ENCODE measurements around the gene EIF2S2. TPM values are rescaled to one million over a fixed set of nuclear protein-coding genes. Genes with fewer than 3 reads are reported as not detected.
"Not testable (repeated sequence)": the region's sequence is repeated elsewhere in the genome, so short reads cannot be mapped to it uniquely, and the experiment has no call there.

The EIF2S2 gene
- total RNA-seq, result 65.3 TPM

DNA sequence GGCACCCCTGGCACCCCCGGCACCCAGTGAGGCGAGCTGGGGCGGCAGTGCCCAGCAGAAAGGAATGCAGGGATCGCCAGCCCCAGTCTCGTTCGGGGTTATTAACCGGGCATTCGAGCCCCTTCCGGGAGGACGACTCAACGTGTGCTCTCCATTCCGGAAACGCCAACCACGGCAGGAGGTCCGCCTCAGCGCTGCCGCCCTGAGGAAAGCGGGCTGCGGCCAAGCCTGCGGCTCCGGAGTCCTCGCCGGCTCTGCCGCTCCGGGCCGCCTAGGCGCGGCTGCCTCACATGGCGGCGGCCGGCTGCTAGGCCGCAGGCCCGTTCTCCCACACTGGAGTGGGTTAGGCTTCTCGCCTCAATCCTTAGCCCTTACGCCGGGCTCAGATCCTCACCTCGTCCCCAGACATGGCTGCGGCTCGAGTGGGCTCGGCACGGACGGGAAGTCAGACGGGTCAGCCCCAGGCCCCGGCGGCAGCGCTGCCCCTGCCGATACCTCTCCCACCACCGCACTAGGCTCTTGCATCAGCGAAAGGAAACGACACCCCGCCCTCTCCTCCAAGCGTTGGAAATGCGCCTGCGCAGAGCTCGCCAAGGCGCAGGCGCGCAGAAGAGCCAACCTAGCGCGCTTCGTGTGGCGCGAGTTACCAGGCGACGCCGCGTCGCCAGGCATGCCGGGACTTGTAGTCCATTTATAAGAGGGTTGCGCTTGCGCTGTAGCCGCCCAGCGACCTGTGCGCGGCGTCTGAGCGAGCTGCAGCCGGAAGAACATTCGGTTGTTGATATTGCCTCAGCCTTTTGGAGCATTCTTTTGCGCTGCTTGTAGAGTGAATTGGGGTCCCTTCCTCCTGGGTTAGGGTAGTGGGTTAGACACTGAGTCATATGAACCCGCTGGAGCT is at the start of gene EIF2S2:
Gene EIF2S2 (minus strand): TSS at position 542 of the 898 bp plus-strand sequence. CDS start 133 bp downstream, at position 409.
- DNase-seq (ENCODE audit: low spot score), result peak; percentile 97

GRCh38 chr20:34157697-34158096 is 45.7 kb upstream of the EIF2S2 start:
- DNase-seq (ENCODE audit: low spot score), result not testable (repeated sequence)

GRCh38 chr20:34155836-34156235 is 43.8 kb upstream of the EIF2S2 start:
- no peak for DNase-seq (ENCODE audit: low spot score)

GRCh38 chr20:34153169-34153568 is 41.1 kb upstream of the EIF2S2 start:
- not testable (repeated sequence) for DNase-seq (ENCODE audit: low spot score)

DNA sequence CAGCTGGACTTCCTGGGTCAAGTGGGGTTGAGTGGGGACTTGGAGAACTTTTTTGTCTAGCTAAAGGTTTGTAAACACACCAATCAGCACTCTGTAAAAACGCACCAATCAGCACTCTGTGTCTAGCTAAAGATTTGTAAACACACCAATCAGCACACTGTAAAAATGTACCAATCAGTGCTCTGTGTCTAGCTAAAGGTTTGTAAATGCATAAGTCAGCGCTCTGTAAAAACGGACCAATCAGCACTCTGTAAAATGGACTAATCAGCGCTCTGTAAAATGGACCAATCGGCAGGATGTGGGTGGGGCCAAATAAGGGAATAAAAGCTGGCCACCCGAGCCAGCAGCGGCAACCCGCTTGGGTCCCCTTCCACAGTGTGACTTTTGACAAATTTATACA is 40.0 kb upstream of the EIF2S2 start:
- not testable (repeated sequence) for DNase-seq (ENCODE audit: low spot score)

DNA sequence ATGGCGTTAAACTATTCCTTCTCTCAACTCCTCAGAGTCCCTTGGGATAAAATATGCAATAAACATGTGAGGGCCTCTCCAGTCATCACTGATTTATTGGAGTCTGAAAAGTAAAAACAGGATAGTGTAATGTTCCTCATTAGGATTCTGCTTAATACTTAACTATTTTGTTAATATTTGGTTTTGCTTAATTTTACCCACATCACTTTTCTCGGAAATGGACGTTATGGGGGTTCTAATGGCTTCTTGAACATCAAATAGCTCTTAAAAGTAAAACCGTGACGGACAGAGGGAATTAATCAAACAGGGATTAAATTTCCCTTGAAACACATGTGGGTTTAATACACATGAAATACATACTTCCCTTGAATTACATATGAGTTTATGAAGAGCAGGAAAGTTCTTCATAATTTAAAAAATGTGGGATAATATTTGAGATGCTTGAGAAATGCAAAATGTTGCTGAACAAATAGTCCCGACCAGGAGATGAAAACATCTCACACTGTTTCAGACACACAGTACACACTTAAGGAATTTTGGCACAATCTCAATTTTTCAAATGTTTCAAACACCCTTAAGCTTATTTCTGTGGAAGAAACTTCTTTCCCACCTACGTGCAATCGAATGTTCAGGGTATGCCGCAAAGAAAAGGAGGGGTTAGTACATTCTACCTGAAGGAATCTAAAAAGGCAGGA is 38.4 kb upstream of the EIF2S2 start:
- no peak for DNase-seq (ENCODE audit: low spot score)

- no peak for DNase-seq (ENCODE audit: low spot score)
These were observed 33.3 kb upstream of the EIF2S2 start for GRCh38 chr20:34145280-34145819.

DNA sequence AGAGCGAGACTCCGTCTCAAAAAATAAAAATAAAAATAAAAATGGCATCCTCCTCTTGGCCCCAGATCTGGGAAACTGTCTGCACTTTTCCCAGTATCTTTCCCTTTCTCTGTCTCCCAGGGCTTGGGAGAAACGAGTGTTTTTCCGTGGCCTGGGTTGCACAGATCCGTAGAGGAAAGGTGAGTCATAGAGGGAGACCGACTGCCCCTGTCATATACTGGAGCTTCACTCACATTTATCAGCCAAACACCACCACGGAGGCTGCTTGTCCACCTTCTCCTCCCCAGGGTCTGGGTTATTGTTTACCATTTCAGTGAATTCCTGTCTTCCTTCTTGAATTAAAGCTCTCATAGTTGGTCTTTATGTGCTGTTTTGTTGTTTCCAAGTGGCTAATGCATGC is 31.9 kb upstream of the EIF2S2 start:
- DNase-seq (ENCODE audit: low spot score), result no peak

DNA sequence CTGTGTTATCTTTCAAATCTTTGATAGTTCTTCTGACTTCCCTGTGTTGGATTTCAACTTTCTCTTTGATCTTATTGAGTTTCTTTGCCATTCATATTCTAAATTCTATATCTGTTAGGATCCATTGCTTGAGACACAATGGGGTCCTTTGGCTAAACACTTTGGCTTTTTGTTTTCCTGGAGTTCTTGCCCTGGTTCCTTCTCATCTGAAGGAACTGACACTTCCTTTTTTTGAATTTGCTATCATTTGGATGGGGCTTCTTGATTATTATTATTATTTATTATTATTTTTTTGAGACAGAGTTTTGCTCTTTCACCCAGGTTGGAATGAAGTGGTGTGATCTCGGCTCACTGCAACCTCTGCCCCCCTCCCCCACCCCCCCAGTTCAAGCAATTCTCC is 30.1 kb upstream of the EIF2S2 start:
- no peak for DNase-seq (ENCODE audit: low spot score)

DNA sequence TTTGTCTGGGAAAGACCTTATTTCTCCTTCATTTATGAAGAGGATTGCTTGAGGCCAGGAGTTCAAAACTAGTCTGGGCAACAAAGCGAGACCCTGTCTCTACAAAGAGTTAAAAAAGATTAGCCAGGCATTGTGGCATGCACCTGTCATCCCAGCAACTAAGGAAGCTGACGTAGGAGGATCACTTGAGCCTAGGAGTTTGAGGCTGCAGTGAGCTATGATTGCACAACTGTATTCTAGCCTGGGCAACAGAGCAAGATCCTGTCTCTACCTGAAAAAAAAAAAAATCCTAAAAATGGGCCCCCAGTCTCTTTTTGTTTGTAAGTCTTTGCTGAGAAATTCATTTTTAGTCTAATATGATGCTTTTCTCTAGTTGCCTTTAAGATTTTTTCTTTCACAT is 29.2 kb upstream of the EIF2S2 start:
- DNase-seq (ENCODE audit: low spot score), result no peak

DNA sequence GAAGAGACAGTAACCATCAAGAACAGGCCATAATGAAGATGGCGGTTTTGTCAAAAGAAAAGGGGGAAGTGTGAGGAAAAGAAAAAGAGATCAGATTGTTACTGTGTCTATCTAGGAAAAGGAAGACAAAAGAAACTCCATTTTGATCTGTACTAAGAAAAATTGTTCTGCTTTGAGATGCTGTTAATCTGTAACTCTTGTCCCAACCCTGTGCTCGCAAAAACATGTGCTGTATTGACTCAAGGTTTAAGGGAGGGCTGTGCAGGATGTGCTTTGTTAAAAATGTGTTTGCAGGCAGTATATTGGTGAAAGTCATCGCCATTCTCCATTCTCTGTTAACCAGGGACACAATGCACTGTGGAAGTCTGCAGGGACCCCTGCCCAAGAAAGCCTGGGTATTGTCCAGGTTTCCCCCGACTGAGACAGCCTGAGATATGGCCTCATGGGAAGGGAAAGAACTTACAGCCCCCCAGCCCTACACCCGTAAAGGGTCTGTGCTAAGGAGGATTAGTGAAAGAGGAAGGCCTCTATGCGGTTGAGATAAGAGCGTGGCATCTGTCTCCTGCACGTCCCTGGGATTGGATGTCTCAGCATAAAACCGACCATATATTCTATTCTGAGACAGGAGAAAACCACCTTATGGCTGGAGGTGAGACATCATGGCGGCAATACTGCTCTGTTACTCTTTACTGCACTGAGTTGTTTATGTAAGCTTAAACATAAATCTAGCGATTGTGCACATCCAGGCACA is 23.7 kb upstream of the EIF2S2 start:
- not testable (repeated sequence) for DNase-seq (ENCODE audit: low spot score)

DNA sequence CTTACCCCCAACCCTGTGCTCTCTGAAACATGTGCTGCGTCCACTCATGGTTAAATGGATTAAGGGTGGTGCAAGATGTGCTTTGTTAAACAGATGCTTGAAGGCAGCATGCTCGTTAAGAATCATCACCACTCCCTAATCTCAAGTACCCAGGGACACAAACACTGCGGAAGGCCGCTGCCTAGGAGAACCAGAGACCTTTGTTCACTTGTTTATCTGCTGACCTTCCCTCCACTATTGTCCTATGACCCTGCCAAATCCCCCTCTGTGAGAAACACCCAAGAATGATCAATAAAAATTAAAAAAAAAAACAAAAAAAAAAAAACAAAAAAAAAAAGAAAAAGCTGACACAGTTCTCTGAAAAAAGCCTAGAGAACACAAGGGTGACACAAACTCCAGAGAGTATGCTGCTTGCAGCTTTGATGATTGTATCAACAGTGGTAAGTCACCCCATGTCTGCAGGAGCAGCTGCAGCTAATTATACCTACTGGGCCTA is 21.4 kb upstream of the EIF2S2 start:
- not testable (repeated sequence) for DNase-seq (ENCODE audit: low spot score)

GRCh38 chr20:34132943-34133342 is 20.9 kb upstream of the EIF2S2 start:
- DNase-seq (ENCODE audit: low spot score), result not testable (repeated sequence)

DNA sequence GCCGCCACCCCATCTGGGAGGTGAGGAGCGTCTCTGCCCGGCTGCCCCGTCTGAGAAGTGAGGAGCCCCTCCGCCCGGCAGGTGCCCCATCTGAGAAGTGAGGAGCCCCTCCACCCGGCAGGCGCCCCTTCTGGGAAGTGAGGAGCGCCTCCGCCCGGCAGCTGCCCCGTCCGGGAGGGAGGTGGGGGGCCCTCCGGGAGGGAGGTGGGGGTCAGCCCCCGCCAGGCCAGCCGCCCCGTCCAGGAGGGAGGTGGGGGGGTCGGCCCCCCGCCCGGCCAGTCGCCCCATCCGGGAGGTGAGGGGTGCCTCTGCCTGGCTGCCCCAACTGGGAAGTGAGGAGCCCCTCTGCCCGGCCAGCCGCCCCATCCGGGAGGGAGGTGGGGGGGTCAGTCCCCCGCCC is 20.4 kb upstream of the EIF2S2 start:
- not testable (repeated sequence) for DNase-seq (ENCODE audit: low spot score)

GRCh38 chr20:34131491-34131890 is 19.4 kb upstream of the EIF2S2 start:
- DNase-seq (ENCODE audit: low spot score), result no peak

DNA sequence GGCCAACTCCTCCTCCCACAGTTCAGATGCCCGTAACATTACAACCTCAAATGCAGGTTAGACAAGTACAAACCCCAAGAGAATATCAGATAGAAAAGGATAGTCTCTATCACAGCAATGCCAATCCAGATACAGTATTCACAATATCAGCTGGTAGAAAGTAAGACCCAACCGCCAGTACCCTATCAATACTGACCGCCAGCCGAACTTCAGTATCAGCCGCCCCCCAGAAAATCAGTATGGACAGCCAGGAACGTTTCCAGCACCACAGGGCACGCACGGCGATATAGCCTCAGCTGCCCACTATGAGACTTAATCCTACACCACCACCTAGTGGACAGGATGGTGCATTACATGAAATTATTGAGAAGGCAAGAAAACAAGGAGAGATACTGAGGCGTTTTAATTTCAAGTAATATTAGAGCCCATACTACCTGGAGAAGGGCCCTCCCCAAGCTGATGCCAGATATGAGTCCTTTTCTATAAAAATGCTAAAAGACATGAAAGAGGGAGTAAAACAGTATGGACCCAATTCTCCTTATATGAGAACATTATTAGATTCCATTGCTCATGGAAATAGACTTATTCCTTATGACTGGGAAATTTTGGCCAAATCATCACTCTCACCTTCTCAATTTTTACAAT is 17.6 kb upstream of the EIF2S2 start:
- peak; percentile 72 for DNase-seq (ENCODE audit: low spot score)

GRCh38 chr20:34127792-34128191 is 15.7 kb upstream of the EIF2S2 start:
- DNase-seq (ENCODE audit: low spot score), result no peak

DNA sequence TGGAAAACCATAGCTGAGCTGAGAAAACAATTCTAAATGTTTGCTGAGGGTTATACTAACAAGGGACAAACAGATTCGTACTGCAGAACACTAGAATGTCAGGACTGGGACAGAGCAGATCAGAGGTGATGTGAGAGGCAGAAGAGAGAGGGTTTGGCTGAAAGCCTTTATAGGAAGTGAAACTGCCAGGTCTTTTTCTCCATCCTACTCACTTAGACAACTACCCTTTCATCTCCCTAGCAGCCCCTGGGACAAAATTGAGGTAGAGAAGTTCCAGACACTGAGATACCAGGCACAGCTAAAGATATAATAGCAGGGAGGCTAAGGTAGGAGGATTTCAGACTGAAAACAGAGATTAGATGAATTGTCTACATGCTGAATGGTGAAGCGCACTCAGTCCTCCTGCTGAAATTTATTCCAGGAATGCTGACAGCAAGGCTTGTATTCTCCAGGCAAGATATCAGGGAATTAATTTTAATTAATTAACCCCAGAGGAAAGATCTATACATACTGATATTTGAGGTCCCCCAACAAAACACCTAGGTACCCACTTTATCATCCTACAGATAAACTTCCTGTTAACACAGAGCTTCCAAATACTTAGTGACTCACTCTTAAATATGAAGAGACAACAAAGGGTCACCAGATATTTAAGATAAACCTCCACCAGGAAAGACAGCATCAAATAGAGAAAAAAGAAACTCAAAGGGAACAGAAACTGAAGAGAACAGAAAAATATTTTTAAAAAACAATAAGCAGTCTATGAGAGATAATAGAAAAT is 12.6 kb upstream of the EIF2S2 start:
- DNase-seq (ENCODE audit: low spot score), result no peak

DNA sequence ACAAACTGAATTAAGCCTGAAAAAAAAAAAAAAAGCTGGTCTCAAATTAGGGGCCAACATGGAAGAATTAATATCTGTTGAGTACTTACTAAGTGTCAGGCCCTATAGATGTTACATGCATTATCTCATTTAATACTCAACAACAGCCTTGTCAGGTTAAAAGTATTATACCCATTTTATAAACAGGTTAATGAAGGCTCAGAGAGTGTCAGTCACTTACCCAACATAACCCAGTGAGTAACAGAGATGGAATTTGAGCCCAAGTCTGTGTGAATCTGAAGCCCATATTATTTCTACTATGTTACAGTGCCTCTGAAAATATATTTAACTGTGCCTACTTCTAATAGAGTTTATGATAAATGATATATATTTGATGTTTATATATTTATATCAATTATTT is 11.3 kb upstream of the EIF2S2 start:
- DNase-seq (ENCODE audit: low spot score), result no peak

DNA sequence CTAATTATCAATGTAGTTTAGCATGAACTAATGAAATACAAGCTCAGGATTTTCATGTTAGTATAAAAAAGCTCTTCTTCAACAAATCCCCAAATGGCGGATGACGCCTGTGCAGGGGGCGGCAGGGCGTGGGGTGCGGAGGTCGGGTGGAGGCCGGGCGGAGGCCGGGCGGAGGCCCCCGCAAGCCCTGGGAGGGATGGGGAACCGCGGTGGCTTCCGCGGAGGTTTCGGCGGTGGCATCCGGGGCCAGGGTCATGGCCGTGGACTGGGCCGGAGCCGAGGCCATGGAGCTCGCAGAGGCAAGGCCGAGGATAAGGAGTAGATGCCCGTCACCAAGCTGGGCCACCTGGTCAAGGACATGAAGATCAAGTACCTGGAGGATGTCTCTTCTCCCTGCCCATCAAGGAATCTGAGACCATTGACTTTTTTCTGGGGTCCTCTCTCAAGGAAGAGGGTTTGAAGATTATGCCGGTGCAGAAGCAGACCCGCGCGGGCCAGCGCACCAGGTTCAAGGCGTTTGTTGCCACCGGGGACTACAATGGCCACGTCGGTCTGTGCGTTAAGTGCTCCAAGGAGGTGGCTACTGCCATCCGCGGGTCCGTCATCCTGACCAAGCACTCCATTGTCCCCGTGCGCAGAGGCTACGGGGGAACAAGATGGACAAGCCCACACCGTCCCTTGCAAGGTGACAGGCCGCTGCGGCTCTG is 10.4 kb upstream of the EIF2S2 start:
- DNase-seq (ENCODE audit: low spot score), result no peak

All from ureter (tissue), 1 donor.